HEK293 (cell line): ENCODE data around the gene WWTR1.

Source experiments
- CTCF ChIP-seq: fragments of 450-650 bp; formaldehyde crosslinking; IDR thresholded peaks from 2 replicates; pipeline ENCODE4 v1.5.1; 2016; ENCODE audit warnings: missing biosample characterization, missing genetic modification characterization
- REST ChIP-seq: fragments of 450-650 bp; formaldehyde crosslinking; IDR thresholded peaks from 2 replicates; pipeline ENCODE4 v1.5.1; 2016; ENCODE audit warnings: missing biosample characterization, missing genetic modification characterization
- TRIM28 ChIP-seq: IDR thresholded peaks from 2 replicates; pipeline ENCODE4 v1.6.1; 2011; ENCODE audit warnings: low read length, control low read depth, borderline replicate concordance
- YY2 ChIP-seq: fragments of 450-650 bp; formaldehyde crosslinking; IDR thresholded peaks from 2 replicates; pipeline ENCODE4 v1.5.1; 2016; ENCODE audit warnings: missing biosample characterization, missing genetic modification characterization
- ZNF140 ChIP-seq: fragments of 450-650 bp; formaldehyde crosslinking; IDR thresholded peaks from 2 replicates; pipeline ENCODE4 v1.5.1; 2016; ENCODE audit warnings: missing biosample characterization, missing genetic modification characterization
- ZNF274 ChIP-seq, 2 experiments: fragments of 200-500 bp in 1 of 2; fragments of 450-650 bp in 1 of 2; sonication (Bioruptor generic) in 1 of 2; formaldehyde crosslinking in 1 of 2; IDR thresholded peaks; 2 replicates each; pipeline versions ENCODE4 v1.5.1 to v1.6.1; 2014 to 2016; ENCODE audit warnings: borderline replicate concordance in 1 of 2, inconsistent platforms in 1 of 2, low read length in 1 of 2, missing biosample characterization in 1 of 2, missing genetic modification characterization in 1 of 2
- ZNF510 ChIP-seq: fragments of 450-650 bp; formaldehyde crosslinking; IDR thresholded peaks from 2 replicates; pipeline ENCODE4 v1.5.1; 2018; ENCODE audit warnings: mild to moderate bottlenecking, missing genetic modification characterization, missing biosample characterization; ENCODE audit not compliant: insufficient replicate concordance
- ZNF521 ChIP-seq: fragments of 450-650 bp; formaldehyde crosslinking; IDR thresholded peaks from 2 replicates; pipeline ENCODE4 v1.5.1; 2017; ENCODE audit warnings: missing biosample characterization, mild to moderate bottlenecking, missing genetic modification characterization
- ZNF670 ChIP-seq: fragments of 450-650 bp; formaldehyde crosslinking; IDR thresholded peaks from 2 replicates; pipeline ENCODE4 v1.5.1; 2016; ENCODE audit warnings: missing biosample characterization, missing genetic modification characterization, low read depth

DNA sequence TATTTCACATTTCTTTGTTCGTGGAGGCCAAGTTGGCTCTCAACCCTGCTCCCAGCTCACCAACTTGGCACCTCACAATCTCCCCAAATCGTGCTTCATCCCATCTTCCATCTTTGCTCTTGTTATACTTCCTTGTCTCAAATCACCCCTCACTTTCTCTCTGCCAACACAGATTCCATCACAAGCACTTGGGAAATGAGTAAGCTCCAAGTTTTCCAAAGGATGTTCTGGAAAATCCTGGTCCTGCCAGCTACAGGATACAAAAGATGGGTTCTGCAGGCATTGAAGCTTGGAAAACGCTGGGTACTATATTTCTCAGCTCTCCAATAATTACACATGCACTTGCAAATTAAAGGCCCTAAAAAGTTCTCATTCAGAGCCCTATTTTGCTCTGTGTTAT lies 187.4 kb downstream of the WWTR1 start:
- TF ChIP-seq ZNF140 (tag by site-specific recombination) (no peak), REST (no peak), CTCF (tag by site-specific recombination) (no peak), ZNF521 (tag by site-specific recombination) (no peak), ZNF670 (tag by site-specific recombination) (no peak), ZNF510 (tag by site-specific recombination) (no peak), TRIM28 (no peak), ZNF274 (IDR thresholded peaks at IDR 0.05; ENCODE audit: low read length) (no peak), ZNF274 (tag by site-specific recombination; IDR thresholded peaks at IDR 0.05; ENCODE audit: borderline replicate concordance) (no peak), YY2 (tag by site-specific recombination) (no peak)
